HG03095 (cell line): ENCODE measurements around the gene NANOS3.
A peak's percentile ranks its signal among the peaks of the same experiment; 100 is the strongest.
"Not testable (repeated sequence)": the region's sequence is repeated elsewhere in the genome, so short reads cannot be mapped to it uniquely, and the experiment has no call there.

ENCODE experiments used
- ATAC-seq: cut with Tn5 transposase; IDR thresholded peaks from one replicate; pipeline ENCODE4 v1.9.1; 2021; ENCODE audit warnings: moderate library complexity; ENCODE audit not compliant: unreplicated experiment

The NANOS3 gene

DNA sequence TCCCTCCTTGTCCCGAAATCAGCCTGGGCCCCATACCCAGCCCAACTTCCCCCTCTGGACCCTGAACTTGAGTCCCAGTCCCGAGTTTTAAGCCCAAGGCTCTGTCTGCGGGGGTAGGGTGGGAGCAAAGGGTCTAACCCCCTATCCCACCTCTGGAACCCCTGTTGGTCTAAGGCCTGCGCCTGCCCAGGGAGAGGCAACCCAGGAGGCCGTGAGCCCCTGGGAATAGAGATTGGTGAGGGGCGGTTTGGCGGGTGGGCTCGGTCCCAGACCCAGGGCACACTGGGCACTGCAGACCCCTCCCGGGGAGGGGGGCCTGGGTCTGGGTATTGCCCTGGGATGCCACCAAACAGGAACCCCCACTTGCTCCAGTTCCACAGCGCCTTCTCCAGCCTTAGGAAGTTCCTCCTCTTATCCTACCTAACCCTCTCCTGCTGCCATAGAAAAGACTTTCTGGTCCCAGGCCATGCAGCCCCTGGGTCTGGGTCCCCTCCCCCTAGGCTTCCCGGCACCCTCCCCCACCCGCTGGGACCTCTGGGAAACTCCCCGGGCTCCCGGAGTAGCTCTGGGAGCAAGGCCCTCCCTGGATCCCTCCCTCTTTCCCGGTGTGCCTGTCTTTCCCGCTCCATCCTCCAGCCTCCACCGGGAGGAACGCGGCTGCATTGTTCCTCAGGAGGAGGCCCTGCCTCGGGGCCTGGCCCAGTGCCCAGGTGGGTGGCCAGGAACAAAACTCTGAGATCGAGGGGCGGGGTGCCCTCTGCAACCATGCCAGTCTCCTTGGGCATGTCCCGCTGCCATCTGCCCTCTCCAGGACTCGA lies 33.6 kb upstream of the NANOS3 start:
- no peak for ATAC-seq

DNA sequence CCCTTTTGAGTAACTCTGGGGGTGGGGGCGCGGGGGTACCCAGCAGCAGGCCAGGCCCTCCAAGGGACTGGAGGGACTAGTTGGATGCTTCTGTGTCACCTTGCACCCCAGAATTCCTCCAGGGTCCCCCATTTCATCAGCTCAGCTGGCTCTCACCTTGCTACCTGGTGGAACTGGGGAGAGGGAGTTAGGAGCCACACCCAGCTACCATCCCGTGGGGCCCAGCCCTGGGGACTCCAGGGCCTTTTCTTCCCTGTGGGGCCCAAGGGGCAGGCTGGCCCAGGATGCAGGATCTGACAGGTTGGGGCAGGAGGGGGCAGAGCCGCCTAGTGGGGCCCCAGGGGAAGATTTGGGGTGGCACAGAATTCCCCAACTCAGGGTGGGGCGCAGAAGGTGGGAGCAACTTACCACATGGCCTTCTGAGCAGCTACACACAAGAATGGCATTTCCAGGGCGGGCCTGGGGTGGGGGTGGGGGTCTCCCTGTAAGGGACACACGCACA lies 32.8 kb upstream of the NANOS3 start:
- ATAC-seq = no peak

DNA sequence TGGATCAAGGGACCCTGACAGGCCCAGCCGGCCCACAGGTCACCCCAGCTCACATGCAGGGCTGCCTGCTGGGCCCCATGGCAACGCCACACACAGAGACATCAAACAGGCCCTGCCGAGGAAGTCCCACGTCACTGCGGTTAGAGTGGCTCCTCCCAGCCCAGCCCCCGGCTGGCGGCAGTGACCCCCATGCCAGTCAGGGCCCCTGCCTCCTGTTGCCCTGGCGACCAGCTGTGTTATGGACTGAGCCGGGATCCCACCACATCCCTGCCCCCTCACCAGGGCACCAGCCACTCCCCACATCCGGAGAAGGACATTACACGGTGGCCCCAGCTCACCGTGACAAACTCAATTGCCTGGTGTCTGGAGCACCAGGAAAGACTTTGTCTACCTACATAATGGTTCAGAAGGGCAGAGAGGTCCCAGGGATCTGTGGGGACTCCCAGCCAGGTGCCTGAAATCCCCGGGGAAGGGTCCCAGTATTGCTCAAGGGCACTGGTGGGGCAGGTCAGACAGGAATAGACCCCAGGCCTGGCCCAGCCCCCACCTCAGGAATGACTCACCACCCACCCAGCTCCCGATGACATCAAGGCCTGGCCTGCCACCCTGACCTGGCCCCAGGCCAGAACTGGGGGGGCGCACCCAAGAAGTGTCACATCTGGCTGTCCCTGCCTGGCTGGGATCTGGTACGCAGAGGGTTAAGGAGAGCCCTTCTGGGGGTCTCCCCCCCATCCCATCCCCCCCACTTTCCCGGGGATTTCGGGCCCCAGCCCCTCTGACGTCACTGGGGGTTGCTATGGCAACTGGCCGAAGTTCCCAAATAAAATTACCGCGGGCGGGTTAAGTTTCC lies 30.2 kb upstream of the NANOS3 start:
- peak; percentile 43 for ATAC-seq

DNA sequence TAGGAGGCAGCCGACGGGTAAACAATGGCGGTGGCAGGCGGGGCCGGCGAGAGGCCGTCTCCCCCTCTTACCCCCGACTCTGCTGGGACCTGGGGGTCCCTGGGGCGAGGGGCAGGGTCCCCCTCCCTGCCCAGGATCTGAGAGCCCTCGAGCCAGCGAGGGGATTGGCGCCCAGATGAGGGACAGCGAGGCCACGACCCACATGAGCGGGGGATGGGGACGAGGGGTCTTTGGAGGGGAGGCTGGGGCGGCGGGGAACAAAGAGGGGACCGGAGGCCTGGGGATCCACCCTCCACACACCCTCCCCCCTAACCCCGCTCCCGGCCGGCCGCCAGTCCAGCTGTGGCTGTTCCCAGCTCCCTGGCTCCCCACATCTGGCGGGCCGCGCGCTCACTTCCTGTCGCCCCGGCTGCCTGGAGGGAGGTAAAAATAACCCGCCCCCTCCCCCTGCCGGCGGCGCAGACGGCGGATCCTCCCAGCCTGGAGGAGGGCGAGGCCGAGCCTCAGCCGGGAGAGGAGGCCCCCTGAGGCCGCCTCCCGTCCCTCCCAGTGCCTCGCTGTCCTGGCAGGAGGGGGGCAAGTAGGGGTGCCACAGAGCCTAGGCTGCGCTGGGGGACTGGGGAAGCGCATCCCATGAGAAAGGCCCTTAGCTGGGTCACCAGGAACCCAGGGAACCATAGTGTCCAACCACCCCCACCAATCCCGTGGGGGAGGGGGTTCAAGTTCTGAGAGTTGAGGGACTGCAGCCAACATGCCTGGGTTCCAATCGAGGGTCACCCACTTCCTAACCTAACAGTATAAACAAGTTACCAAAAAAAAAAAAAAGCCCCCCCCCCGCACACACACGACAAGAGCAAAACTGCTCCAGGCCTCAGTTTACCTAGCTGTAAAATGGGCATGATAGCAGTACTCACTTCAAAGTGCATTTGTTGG lies 29.3 kb upstream of the NANOS3 start:
- ATAC-seq = no peak

DNA sequence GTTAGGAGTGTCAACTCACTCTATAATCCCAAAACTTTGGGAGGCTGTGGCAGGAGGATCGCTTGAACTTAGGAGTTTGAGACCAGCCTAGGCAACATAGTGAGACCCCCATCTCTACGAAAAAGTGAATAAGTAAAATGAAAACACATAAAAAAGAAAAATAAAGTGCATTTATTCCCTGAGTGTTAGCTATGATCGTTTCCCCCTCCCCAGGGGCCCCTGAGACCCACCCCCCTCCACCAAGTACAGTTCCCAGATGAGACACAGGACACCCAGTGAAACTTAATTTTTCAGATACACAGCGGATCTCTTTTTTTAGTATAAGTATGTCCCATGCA lies 28.6 kb upstream of the NANOS3 start:
- no peak for ATAC-seq

DNA sequence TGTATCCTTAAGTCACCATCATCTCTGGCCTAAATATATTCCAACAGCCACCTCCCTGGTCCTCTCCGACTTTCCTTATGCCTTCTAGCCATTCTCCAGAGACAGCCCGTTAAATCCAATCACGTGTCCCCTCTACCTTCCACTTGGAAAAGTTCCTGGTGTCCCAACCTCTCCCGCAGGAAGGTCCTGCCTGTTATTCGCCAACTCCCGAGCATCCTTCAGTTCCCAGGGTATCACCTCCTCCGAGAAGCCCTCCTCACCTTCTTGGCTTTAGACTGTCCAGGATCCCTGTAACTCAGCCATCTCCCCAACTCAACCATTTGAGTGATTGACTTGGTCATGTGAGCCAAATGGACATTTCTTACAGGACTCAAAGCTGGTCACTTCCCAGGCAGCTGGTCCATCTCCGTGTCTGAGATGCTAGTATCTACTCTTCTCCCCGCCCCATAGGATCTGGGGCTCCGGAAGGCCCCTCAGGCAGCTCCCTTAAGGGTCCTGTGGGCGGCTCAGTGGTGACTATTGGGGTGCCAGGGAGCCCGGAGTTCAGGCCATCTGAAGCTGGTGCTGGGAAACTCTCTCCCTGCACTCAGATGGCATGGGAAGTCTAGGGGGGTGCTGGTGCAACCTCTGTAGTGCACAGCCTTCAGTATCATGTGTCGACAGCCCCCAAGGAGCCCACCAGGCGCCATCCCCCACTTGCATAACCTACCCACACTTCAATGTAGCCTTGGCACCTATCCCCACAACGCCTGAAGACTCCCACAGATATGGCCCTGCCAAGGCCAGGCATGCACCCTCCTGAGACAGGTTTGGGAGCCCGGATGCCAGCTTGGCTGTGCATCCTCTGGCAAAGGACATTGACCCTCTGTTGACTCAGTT lies 27.9 kb upstream of the NANOS3 start:
- no peak for ATAC-seq

DNA sequence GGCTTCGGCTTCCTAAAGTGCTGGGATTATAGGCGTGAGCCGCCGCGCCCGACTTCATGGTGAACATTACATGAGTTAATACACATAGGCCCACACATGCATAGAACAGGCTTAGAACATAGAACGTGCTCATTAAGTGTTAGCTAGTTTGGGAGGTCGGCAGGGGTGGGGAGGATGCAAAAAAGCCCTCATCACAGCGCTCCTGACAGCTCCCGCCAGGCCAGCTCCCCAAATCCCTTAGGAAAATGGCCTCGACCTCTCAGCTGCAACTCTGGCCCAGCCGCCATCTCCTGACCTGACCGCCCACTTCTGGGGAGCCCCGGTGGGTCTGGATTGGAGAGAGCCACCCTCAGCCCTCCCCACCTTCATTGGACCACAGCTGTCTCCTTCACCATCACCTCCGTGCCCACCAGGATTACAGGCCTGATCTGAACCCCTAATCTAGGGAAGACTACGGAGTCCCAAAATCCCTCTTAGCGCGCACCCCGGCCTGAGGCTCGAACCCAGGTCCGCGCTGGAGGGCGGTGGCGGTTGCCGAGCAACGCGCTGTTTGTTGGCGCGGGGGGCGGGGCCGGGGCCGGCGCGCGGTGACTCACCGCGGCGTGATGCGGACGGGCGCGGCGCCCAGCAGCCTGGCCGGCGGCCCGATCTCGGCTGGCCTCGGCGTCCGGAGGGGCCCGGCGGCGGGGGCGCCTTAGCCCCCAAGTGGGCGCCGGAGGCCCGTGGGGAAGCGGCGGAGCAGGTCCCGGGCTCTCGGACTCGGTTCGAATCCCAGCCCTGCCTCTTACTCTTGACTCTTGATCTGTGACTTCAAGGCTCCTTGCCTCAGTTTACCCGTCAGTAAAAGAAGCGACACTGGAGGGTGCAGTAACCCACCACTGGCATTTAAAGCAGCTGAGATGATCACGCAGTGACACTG lies 26.7 kb upstream of the NANOS3 start:
- ATAC-seq = no peak

DNA sequence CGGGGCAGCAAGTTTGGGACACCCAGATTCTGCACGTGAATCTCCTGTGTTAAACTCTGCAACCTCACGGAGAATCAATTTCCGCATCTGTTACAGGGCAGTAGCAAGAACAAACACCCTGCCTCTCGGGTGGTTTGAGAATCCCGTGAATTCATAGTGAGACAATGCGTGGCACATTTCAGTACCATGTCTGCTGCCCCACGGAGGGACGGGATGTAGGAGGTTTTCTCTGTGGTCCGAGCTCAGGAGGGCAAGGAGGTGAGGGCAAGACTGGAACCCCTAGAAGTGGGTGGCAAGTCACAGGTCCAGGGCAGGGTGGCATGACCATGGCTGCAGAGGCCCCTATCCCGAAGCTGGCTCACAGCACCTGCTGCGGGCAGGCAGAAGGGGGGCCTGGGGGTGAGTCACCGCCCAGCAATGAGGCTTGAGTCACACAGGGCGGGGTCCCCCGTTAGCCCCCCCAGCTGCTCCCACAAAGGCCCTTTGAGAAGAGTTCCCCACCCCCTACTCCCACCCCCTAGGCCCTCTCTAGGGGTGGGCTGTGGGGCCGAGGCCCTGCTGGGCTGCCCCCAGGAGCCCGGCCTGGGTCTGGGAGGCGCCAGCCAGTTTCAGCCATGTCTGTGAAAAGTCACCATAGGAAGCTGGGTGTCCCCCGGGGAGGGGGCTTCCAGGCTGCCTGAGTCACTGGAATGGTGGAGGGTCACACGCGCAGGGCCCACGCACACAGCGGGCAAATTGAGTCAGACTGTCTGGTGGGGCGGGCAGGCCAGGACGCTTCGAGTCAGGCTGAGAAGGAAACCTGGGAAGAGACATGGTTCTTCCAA lies 25.8 kb upstream of the NANOS3 start:
- ATAC-seq = no peak

DNA sequence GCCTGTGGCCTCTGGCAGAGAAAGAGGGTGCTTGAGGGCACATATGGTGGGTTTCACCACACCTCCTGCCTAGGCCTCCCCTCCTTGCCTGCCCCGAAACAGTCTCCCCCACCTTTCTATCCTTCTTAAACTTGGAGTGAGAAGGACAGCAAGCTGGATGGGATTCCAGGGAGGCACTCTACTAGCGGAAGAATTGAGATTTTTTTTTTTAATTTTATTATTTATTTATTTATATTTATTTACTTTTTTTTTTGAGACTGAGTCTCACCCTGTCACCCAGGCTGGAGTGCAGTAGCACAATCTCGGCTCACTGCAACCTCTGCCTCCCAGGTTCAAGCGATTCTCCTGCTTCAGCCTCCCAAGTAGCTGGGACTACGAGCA lies 25.2 kb upstream of the NANOS3 start:
- not testable (repeated sequence) for ATAC-seq

DNA sequence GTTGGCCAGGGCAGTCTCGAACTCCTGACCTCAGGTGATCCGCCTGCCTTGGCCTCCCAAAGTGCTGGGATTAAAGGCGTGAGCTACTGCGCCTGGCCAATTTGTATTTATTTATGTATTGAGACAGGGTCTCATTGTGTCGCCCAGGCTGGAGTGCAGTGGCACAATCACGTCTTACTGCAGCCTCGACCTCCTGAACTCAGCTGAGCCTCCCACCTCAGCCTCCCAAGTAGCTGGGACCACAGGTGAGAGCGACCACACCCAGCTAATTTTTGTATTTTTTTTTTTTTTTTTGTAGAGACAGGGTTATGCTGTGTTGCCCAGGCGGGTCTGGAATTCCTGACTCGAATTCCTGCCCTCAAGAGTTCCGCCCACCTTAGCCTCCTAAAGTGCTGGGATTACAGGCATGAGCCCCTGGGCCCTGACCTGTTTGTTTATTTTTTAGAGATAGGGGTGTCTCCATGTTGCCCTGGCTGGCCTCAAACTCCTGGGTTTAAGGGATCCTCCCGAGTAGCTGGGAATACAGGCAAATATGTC lies 24.7 kb upstream of the NANOS3 start:
- not testable (repeated sequence) for ATAC-seq

DNA sequence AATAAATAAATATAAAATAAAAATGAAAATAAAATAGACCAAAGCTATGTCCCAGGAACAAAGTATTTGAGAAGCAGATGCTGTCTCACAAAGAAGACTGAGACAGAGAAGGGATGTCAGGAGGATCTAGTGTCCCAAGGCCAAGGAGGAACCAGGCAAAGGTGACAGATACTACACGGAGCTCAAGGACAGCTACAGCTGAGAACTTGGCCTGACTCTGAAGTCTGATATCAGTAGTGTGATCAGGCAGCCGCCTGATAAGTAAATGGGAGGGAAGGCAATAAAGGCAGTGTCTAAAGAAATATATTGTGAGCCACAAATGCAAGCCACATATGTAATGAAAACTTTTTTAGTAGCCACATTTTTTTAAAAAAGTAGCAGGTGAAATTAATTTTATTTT lies 20.4 kb upstream of the NANOS3 start:
- no peak for ATAC-seq

DNA sequence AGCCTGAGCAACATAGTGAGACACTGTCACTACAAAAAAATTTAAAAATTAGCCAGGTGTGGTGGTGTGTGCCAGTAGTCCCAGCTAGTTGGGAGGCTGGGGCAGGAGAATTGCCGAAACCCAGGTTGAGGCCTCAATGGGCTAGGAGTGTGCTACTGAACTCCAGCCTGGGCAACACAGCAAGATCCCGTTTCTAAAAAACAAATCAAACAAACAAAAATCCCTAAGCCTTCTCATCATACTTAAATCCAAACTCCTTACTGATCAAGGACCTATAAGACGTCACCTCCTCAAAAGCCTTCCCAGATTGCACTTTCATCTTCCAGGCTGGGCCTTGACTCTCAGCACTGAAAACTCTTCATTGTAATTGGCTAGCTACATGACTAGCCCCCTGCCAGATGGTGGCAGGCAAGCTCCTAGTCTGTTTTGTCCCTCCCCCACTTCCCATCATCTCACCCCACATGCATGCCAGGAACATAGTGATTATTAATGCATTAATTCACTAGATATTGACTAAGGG lies 17.5 kb upstream of the NANOS3 start:
- no peak for ATAC-seq

DNA sequence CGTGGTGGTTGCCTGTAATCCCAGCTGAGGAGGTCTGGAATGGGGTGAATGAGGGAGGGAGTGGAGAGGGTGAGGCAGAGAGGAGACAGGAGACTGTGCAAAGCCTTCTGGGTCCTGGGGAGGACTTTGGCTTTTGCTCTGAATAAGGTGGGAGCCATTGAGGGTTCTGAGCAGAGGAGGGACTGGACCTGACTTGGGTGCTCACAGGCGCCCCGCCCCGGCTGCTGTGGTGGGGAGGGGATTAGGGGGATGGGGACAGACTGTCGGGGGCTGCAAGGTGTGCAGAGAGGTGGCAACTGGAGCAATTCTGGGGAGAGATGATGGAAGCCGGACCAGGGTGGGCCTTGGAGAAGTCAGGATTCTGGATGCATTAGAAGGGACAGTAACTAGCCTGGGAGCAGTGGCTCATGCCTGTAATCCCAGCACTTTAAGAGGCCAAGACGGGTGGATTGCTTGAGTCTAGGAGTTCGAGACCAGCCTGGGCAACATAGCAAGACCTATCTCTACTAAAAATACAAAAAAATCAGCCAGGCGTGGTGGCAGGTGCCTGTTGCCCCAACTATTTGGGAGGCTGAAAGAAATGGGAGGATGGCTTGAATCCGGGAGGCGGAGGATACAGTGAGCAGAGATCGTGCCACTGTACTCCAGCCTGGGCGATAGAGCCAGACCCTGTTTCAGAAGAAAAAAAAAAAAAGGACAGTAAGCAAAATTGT lies 16.1 kb upstream of the NANOS3 start:
- ATAC-seq = no peak

DNA sequence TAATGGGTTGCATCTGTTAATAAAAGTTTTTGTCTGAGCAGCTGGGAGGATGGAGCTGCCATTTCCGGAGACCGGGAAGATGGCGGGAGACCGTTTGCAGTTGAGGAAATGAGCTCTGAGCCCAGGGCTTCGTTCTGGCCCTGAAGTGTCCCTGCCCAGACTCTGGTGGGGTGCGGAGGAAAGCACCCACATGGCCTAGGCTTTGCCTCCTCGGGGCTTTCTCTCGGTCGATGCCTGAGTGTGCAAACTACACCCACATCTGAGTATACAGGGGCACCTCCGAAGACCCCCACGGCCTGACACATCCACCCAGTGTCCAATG lies 15.6 kb upstream of the NANOS3 start:
- ATAC-seq = peak; percentile 16

DNA sequence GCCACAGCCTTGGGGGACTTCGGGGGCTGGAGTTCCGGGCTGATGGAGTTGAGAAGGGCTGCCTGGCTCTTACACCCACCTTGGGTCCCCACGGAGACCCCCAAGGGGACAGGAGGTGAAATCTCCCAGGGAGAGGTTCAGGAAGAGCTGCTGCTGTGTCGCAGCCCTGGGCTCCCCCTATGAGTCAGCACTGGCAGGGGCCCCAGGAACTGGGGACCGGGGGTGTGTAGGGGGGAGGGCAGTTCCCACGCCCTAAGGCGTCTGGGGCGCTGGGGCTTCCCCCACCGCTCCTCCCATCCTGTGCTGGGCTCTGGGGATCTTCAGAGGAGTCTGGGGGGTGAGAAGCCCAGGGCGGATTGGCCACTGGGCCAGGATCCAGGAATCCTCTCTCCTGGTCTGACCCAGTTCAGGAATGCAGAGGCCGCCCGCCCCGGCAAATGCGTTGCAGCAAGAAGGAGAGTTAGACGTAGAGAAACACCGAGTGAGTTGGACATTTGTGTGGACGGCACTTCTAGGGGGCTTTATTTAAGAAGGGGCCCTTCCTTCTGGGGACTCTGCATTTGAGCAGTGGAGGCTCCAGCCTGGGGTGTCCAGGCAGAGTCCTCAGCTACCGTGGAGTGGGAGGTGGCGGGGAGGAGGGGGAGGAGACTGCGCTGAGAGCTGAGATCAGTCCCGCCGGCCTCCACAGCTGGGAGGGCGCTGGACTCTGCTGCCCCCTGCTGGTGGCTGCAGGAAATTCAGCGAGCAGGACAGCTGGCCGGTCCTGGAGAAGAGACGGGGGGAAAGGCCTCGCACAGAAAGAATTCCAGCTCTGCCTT lies 15.0 kb upstream of the NANOS3 start:
- peak; percentile 65 for ATAC-seq

DNA sequence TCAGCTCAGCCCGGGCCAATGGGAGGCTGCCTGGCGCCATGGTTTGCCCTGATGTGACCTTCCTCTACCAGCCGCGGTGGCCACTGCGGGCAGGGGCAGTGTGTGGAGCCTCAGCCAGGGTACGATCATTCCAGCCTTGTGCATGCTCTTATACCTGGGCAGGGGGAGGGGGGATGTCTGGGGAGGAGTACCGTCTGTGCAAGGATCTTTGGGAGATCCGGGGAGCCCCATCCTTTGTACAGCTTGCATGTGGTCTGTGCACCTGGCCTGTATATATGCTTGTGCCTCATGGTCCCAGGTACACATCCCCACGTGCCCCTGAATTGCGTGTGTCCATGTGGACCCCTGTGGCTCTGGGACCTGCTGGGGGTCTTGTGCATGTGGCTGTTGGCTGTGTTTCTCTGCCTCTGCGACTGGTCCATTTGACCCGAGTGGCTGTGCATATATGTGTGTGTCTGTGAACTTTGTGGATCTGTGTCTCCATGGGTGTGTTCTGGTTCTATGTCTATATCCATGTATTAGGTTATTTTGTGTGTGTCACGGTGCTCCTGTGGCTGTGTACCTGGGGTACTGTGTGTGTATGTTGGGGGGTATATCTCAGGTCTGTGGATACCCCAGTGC lies 12.8 kb upstream of the NANOS3 start:
- no peak for ATAC-seq
